Measurements from ENCODE around the gene COBL.

COBL gene

DNA sequence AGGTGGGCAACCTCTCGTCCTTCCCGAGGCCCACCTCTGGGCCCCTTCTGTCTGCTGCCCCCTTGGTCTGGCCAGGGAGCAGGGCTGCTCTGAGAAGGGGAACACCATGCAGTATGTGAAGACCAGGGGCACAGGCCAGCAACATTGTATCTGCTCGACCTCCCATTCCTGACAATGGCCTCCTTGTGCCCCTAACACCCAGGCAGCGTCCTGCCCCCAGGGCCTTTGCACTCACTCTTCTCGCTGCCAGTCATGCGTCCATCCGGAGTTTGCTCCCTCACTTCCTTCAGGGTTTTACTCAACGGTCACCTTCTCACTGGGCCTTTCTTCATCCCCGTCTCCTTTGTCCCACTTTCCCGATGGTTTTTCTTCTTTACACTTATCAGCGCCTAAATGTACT, 301.0 kb downstream of the COBL start:
- TF ChIP-seq, protein P1, sequence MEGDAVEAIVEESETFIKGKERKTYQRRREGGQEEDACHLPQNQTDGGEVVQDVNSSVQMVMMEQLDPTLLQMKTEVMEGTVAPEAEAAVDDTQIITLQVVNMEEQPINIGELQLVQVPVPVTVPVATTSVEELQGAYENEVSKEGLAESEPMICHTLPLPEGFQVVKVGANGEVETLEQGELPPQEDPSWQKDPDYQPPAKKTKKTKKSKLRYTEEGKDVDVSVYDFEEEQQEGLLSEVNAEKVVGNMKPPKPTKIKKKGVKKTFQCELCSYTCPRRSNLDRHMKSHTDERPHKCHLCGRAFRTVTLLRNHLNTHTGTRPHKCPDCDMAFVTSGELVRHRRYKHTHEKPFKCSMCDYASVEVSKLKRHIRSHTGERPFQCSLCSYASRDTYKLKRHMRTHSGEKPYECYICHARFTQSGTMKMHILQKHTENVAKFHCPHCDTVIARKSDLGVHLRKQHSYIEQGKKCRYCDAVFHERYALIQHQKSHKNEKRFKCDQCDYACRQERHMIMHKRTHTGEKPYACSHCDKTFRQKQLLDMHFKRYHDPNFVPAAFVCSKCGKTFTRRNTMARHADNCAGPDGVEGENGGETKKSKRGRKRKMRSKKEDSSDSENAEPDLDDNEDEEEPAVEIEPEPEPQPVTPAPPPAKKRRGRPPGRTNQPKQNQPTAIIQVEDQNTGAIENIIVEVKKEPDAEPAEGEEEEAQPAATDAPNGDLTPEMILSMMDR (IDR thresholded peaks at IDR 0.05), result no peak

GRCh38 chr7:51014811-51015210, 301.8 kb downstream of the COBL start:
- TF ChIP-seq, protein P1 (IDR thresholded peaks at IDR 0.05), result no peak

GRCh38 chr7:51013861-51014511, 302.6 kb downstream of the COBL start:
- TF ChIP-seq, protein P1 (IDR thresholded peaks at IDR 0.05), result no peak

DNA sequence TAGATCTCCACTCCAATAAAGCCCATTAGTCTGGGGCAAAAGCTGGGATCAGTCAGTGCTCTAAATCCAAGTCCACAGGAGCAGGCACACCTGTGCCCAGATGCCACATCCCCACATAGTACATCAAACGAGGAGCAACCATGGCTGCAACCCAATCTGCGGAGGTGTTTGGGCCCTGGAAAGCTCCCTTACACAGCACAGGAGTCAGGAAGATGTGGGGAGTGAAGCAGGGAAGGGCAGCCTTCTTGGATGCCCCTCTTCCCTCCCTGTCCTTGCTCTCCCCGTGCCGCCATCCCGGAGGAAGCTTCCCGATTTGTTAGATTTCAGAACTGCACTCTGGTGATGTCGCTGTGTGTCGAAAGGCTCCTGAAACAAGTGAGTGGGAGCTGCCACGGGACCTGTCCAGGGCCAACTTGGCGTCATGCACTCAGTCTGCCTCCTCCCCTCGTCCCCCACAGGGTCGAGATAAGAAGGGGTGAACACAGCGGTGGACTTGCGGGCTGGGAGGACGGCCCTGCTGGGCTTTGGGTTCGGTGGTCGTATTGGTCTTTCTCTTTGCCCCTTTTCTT, 303.3 kb downstream of the COBL start:
- TF ChIP-seq, protein P1 (IDR thresholded peaks at IDR 0.05), result no peak

- TF ChIP-seq, protein P1 (IDR thresholded peaks at IDR 0.05), result no peak
Observed at GRCh38 chr7:51012569-51013217, 303.9 kb downstream of the COBL start.

DNA sequence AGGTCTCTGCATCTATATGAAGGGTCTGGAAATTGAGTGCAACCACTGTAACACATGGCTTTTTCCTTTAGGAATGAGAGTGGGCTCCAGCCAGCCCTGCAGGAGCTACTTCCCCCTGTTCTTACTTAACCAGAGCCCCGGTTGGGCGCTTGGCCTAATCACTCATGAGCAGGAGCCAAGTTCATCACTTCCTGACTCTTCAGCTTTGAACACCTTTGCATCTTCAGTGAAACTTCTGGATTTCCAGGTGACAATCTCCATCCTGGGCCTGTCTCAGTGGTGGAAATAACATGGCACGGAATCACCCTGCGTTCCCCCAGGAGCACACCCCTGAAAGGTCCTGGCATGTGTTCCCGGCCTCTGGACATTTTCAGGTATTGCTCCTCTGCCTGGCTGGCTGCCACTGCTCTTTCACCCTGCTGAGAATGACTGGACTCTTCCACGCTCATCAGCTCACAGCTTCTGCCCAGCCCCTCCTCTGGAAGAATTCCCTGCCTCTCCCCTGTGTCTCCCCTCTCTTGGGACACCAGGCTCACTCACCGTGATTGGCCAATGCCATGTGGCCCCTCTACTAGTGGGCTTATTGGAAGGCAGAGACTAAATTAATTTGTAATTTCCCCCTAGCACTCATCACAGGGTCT, 304.8 kb downstream of the COBL start:
- TF ChIP-seq, protein P1 (IDR thresholded peaks at IDR 0.05), result no peak

- TF ChIP-seq, protein P1 (IDR thresholded peaks at IDR 0.05), result no peak
Observed at GRCh38 chr7:51010534-51010933, 306.1 kb downstream of the COBL start.

Data from LNCAP (cell line).